Fibroblast of pulmonary artery (primary cell): ENCODE measurements around the gene RCHY1.

Source experiments
- DNase-seq: peaks from one replicate; pipeline ENCODE4 v3.0.0-alpha.2; 2010; ENCODE audit warnings: low read depth
- H3K4me3 ChIP-seq: replicated peaks from 2 replicates; pipeline ENCODE4 v1.5.1; 2011; ENCODE audit warnings: low read depth, mild to moderate bottlenecking, control low read depth, low read length, moderate library complexity
- TF ChIP-seq, protein P1 (sequence below): IDR thresholded peaks from 2 replicates; pipeline ENCODE4 v1.5.1; 2011; ENCODE audit warnings: mild to moderate bottlenecking, control low read depth, low read length, inconsistent platforms; ENCODE audit errors: missing control alignments

Gene RCHY1

DNA sequence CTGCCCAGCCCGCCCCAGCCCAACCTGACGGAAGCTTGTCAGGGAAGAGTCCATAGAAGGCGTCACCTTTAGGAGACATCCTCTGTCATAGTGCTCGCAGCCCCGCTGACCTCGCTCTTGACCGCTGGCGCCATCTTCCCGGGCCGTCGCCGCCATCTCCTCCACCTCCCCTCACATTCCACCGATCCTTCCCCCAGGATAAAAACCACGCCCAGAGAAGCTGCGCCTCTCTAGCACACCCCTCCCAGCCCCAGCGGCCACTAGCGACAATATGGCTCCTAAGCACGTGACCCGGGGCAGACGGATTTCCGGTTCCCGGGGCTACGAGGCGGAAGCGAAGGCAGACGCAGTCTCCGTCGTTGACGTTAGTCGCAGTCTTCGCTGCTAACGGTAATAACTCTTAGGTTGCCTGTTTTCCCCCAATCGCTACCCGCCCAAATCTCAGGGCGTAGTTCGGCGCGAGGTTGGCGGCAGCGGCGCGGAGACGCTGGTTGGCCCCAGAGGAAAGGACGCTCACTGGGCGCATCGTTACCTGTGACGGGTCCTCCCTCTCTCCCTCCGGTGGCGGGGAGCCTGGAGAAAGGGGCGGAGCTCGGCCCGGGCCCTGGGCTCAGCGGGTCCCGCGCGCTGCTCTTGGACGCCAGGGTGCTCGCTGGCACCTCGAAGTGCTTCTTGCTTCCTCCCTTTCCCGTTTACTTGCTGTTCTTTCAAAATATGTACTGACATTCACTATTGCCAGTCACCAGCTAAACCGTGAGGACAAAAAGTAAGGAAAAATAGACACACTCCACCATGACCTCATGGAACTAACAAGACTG, at the start of gene RCHY1, which contains the start of gene THAP6:
Gene RCHY1 (minus strand): TSS at position 273 of the 818 bp plus-strand sequence. CDS start 117 bp downstream, at position 156.
Gene THAP6 (plus strand): TSS at position 343 of the 818 bp plus-strand sequence. CDS start 980 bp downstream, outside the sequence.
- H3K4me3 ChIP-seq: peak within 1 kb of the TSS; percentile 92
- peak; percentile 96 for DNase-seq
- TF ChIP-seq, protein P1, sequence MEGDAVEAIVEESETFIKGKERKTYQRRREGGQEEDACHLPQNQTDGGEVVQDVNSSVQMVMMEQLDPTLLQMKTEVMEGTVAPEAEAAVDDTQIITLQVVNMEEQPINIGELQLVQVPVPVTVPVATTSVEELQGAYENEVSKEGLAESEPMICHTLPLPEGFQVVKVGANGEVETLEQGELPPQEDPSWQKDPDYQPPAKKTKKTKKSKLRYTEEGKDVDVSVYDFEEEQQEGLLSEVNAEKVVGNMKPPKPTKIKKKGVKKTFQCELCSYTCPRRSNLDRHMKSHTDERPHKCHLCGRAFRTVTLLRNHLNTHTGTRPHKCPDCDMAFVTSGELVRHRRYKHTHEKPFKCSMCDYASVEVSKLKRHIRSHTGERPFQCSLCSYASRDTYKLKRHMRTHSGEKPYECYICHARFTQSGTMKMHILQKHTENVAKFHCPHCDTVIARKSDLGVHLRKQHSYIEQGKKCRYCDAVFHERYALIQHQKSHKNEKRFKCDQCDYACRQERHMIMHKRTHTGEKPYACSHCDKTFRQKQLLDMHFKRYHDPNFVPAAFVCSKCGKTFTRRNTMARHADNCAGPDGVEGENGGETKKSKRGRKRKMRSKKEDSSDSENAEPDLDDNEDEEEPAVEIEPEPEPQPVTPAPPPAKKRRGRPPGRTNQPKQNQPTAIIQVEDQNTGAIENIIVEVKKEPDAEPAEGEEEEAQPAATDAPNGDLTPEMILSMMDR: no peak

GRCh38 chr4:75561789-75562188, 47.6 kb upstream of the RCHY1 start:
- peak; percentile 23 for DNase-seq
- TF ChIP-seq, protein P1: no peak

GRCh38 chr4:75557696-75558095, 43.5 kb upstream of the RCHY1 start:
- TF ChIP-seq, protein P1: no peak
- no peak for DNase-seq
- no peak overlapping the region for H3K4me3 ChIP-seq

More at GRCh38 chr4:75561789-75562188, 47.6 kb upstream of the RCHY1 start:
- H3K4me3 ChIP-seq: no peak overlapping the region

- no peak for DNase-seq
- no peak within 1 kb of the TSS for H3K4me3 ChIP-seq
- TF ChIP-seq, protein P1: no peak
Observed at GRCh38 chr4:75555294-75556164, 41.3 kb upstream of the RCHY1 start, which contains the start of gene ODAPH. TSS of gene ODAPH (plus strand) at chr4:75556066. CDS start at chr4:75556083, 17 bp downstream.

GRCh38 chr4:75552452-75552851, 38.2 kb upstream of the RCHY1 start:
- H3K4me3 ChIP-seq: no peak overlapping the region
- TF ChIP-seq, protein P1: no peak

DNA sequence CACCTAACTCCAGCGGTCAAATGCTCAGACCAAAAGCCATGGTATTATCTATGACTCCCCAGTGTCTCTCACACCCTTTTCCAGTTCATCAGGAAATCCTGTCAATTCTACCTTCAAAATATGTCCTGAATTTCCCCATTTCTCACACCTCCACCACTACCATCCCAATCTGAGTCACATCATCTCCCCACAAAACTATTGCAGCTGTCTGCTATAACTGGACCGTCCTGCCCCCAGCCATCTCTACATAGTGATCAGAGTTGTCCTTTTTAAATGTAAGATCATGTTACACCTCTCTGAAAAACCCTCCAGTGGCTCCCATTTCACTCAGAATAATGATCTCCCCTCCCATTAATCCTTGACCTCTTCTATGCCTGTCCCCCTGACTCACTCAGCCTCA, 34.8 kb upstream of the RCHY1 start:
- DNase-seq: no peak
- TF ChIP-seq, protein P1: no peak
- H3K4me3 ChIP-seq: no peak overlapping the region

More at GRCh38 chr4:75552452-75552851, 38.2 kb upstream of the RCHY1 start:
- no peak for DNase-seq
